ENCODE measurements around the gene DVL2. TPM values are rescaled to one million over a fixed set of nuclear protein-coding genes. Genes with fewer than 3 reads are reported as not detected.

DVL2 gene
- total and polyA plus RNA-seq, 2 of the 13 experiments (the other 11 are each of a cell fraction or from before 2014, with no cell fraction given) = 5.7 to 38.2 TPM

DNA sequence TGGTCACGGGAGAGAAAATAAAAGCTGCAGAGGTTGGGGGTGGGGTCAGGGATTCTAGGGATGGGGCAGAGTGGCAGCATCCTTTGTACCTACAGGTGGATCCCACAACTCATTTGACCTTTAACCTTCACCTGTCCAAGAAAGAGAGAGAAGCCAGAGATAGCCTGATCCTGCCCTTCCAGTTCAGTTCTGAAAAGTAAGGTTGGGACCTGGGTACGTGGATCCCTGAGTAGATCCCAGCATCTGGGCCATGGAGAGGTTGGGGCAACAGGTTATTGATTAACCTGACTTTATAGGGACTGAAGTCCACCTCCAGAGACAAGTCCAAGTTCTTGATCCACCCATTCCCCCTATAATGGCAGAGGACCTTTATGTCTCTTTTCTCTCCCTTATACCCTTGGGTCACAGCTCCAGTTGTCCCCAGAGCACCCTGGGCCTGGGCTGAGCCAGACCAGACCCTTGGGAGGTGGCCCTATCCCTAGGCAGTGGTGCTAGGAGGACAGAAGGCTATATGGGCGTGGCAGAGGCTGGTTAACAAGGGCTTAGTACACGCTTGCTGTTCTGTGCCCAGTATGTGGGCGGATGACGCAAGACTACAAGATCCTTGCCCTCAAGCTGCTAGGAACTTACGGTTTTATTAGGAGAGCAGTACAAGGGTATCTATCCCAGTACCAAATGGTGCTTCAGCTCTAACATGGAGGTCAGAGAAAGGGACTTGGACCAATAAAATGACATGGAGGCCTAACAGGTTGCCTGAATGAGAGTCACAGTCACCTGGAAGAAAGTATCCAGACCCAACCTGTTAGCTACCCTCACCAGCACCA, 24.6 kb upstream of the DVL2 start (continued):
- TF ChIP-seq HNF1A (IDR thresholded peaks at IDR 0.05; ENCODE audit: low read depth) = peak; percentile 94
- TF ChIP-seq HNF1A (CRISPR knock-in tag; IDR thresholded peaks at IDR 0.05; ENCODE audit: borderline replicate concordance) = peak; percentile 91; the same call in 1 of the 2 replicates
- TF ChIP-seq RXRA (CRISPR knock-in tag; IDR thresholded peaks at IDR 0.05) = peak; percentile 76
- TF ChIP-seq, protein P1, sequence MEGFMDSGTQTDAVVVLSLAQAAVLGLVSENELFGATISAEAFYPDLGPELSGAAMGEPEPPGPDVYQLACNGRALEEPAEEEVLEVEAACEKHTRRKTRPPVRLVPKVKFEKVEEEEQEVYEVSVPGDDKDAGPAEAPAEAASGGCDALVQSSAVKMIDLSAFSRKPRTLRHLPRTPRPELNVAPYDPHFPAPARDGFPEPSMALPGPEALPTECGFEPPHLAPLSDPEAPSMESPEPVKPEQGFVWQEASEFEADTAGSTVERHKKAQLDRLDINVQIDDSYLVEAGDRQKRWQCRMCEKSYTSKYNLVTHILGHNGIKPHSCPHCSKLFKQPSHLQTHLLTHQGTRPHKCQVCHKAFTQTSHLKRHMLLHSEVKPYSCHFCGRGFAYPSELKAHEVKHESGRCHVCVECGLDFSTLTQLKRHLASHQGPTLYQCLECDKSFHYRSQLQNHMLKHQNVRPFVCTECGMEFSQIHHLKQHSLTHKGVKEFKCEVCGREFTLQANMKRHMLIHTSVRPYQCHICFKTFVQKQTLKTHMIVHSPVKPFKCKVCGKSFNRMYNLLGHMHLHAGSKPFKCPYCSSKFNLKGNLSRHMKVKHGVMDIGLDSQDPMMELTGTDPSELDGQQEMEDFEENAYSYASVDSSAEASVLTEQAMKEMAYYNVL (CRISPR knock-in tag; IDR thresholded peaks at IDR 0.05; ENCODE audit: borderline replicate concordance) = peak; percentile 32; the same call in 1 of the 2 replicates
- peak; percentile 35; the same call in 1 of the 2 replicates for TF ChIP-seq ZNF34 (CRISPR knock-in tag; IDR thresholded peaks at IDR 0.05; ENCODE audit: borderline replicate concordance)
- no peak for TF ChIP-seq RNF2 (conservative IDR thresholded peaks at IDR 0.05; ENCODE audit: low read depth)
- TF ChIP-seq, protein P2, sequence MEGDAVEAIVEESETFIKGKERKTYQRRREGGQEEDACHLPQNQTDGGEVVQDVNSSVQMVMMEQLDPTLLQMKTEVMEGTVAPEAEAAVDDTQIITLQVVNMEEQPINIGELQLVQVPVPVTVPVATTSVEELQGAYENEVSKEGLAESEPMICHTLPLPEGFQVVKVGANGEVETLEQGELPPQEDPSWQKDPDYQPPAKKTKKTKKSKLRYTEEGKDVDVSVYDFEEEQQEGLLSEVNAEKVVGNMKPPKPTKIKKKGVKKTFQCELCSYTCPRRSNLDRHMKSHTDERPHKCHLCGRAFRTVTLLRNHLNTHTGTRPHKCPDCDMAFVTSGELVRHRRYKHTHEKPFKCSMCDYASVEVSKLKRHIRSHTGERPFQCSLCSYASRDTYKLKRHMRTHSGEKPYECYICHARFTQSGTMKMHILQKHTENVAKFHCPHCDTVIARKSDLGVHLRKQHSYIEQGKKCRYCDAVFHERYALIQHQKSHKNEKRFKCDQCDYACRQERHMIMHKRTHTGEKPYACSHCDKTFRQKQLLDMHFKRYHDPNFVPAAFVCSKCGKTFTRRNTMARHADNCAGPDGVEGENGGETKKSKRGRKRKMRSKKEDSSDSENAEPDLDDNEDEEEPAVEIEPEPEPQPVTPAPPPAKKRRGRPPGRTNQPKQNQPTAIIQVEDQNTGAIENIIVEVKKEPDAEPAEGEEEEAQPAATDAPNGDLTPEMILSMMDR (CRISPR knock-in tag; IDR thresholded peaks at IDR 0.05) = peak; percentile 13; the same call in 1 of the 2 replicates
- peak; percentile 89 for TF ChIP-seq ATF3 (CRISPR knock-in tag; IDR thresholded peaks at IDR 0.05)
- TF ChIP-seq RXRB (CRISPR knock-in tag; IDR thresholded peaks at IDR 0.05; ENCODE audit: borderline replicate concordance) = peak; percentile 48; the same call in 1 of the 2 replicates
- TF ChIP-seq PRPF4 (IDR thresholded peaks at IDR 0.05; ENCODE audit: low read depth, low read length, poor library complexity, severe bottlenecking) = no peak
- no peak for TF ChIP-seq ZNF781 (CRISPR knock-in tag; IDR thresholded peaks at IDR 0.05; ENCODE audit: borderline replicate concordance, not compliant biosample characterization)
- TF ChIP-seq ARID2 (CRISPR knock-in tag; IDR thresholded peaks at IDR 0.05; ENCODE audit: borderline replicate concordance) = no peak
- TF ChIP-seq ARID3A (IDR thresholded peaks at IDR 0.05; ENCODE audit: low read depth, low read length) = peak; percentile 63
- peak; percentile 75; the same call in 1 of the 2 replicates for TF ChIP-seq ZNF333 (CRISPR knock-in tag; IDR thresholded peaks at IDR 0.05; ENCODE audit: borderline replicate concordance)
- TF ChIP-seq FOXO1 (CRISPR knock-in tag; IDR thresholded peaks at IDR 0.05) = peak; percentile 7; the same call in 1 of the 2 replicates
- TF ChIP-seq NR1H2 (CRISPR knock-in tag; IDR thresholded peaks at IDR 0.05; ENCODE audit: borderline replicate concordance, low read depth) = no peak

Data from HepG2 (cell line).